ENCODE data around the gene MOGAT2. TPM values are rescaled to one million over a fixed set of nuclear protein-coding genes. Genes with fewer than 3 reads are reported as not detected.

MOGAT2 gene
- polyA plus RNA-seq, 1 of the 3 experiments (the other 2 are of a cell fraction): 0.03 TPM

DNA sequence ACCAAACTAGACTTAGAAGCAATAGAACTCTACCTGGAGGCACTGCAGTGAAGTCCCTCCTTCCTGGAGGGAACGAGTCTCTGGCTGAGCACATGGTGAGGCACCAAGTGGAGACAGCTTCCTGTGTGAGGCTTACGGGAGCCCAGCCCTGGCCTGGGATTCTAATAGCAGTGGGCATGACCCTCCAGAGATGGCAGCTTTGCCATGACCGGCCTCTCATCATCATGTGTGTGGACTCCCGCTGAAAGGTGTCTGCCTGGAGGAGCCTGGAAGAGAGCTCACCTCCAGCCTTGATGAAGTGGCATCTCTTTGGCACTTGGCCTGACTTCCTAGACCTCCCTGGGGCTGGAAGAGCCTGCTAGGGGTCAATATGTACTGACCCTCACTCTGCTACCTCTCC is 58.9 kb downstream of the MOGAT2 start:
- POLR2A ChIA-PET: no interaction called here

More for the DNA sequence above, 58.9 kb downstream of the MOGAT2 start:
- Histone ChIP-seq H3K9me2 (no peaks in the 10 kb centered on the region), H3K4me1 (ENCODE audit: control insufficient read depth in 1 of 2, insufficient read depth in 2 of 2, low read depth in 1 of 2, low read length in 1 of 2) (peaks cover 0 to 12% of the 10 kb centered on the region in 2 experiments; a peak in 1 of 4 replicates), H3K9ac (no peak overlapping the region), H3K27ac (ENCODE audit: low read depth in 2 of 2, low read length in 1 of 2) (no peak overlapping the region), H3F3A (replicated peaks; ENCODE audit: insufficient read depth) (no peaks in the 10 kb centered on the region), H4K20me1 (ENCODE audit: insufficient read depth) (no peaks in the 10 kb centered on the region), H3K4me2 (no peak overlapping the region), H2AFZ (ENCODE audit: low read depth) (no peak overlapping the region), H3K36me3 (replicated peaks in 1 of 2; ENCODE audit: control insufficient read depth in 1 of 2, insufficient read depth in 2 of 2, low read length in 1 of 2) (no peaks in the 10 kb centered on the region), H3K27me3 (ENCODE audit: insufficient read depth) (no peaks in the 10 kb centered on the region; the same call in 1 of the 2 replicates), H3K9me3 (no peaks in the 10 kb centered on the region), H3K4me3 (ENCODE audit: low read depth in 2 of 2, low read length in 1 of 2) (no peak overlapping the region), H3K79me2 (ENCODE audit: insufficient read depth) (no peaks in the 10 kb centered on the region)
- TF ChIP-seq REST (IDR thresholded peaks at IDR 0.05; ENCODE audit: low read depth, low read length): no peak
- no peak for TF ChIP-seq RXRA (IDR thresholded peaks at IDR 0.05; ENCODE audit: borderline replicate concordance, low read depth)
- no peak for TF ChIP-seq TCF12 (IDR thresholded peaks at IDR 0.05)
- TF ChIP-seq ELF1 (IDR thresholded peaks at IDR 0.05): no peak
- no peak for TF ChIP-seq CHD2 (IDR thresholded peaks at IDR 0.05; ENCODE audit: low read length, partially characterized antibody)
- no peak for TF ChIP-seq NFIC (IDR thresholded peaks at IDR 0.05; ENCODE audit: borderline replicate concordance)
- TF ChIP-seq, protein P1, sequence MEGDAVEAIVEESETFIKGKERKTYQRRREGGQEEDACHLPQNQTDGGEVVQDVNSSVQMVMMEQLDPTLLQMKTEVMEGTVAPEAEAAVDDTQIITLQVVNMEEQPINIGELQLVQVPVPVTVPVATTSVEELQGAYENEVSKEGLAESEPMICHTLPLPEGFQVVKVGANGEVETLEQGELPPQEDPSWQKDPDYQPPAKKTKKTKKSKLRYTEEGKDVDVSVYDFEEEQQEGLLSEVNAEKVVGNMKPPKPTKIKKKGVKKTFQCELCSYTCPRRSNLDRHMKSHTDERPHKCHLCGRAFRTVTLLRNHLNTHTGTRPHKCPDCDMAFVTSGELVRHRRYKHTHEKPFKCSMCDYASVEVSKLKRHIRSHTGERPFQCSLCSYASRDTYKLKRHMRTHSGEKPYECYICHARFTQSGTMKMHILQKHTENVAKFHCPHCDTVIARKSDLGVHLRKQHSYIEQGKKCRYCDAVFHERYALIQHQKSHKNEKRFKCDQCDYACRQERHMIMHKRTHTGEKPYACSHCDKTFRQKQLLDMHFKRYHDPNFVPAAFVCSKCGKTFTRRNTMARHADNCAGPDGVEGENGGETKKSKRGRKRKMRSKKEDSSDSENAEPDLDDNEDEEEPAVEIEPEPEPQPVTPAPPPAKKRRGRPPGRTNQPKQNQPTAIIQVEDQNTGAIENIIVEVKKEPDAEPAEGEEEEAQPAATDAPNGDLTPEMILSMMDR (IDR thresholded peaks at IDR 0.05): no peak
- CTCF ChIA-PET: interaction anchor here (0.6 to 1.9 kb wide), 2 partner anchors 26 to 104 kb away, joined by 3 to 9 read pairs; no protein-coding TSS in a partner anchor
- no peak for DNase-seq
- 95% methylated on average over 3 of the region's 4 CpGs for WGBS (ENCODE audit: low lambda C conversion rate)

Data from SK-N-SH (cell line).